H1 (cell line): ENCODE results near the gene COBLL1. TPM values are rescaled to one million over a fixed set of nuclear protein-coding genes. Genes with fewer than 3 reads are reported as not detected.

Experiments
- BACH1 ChIP-seq: IDR thresholded peaks from 2 replicates; pipeline ENCODE4 v1.6.1; 2012; ENCODE audit warnings: low read length, improper control_type of control experiment
- SIX5 ChIP-seq: IDR thresholded peaks from 2 replicates; pipeline ENCODE4 v1.6.1; 2011; ENCODE audit warnings: mild to moderate bottlenecking, low read depth, low read length
- polyA plus RNA-seq, 7 experiments: library from polyadenylated mRNA; depleted of rRNA in 3 of 7; stranded (reverse) in 5 of 7; unstranded in 2 of 7; fragments of >200 nt in 5 of 7; fragments of 200-250 nt in 2 of 7; gene quantifications; 1 replicate in 5 of 7; 2 replicates in 1 of 7; 4 replicates in 1 of 7; pipeline versions ENCODE4 v1.2.1 to v1.2.3, GENCODE V29; 2011 to 2013; ENCODE audit warnings: missing spikeins in 2 of 7, mixed read lengths in 2 of 7
- total RNA-seq: library from RNA; stranded (reverse); fragmentation: NEBNext Ultra II Directional; extraction: Animal tissue kit (Norgen Biotek cat#: 25700); gene quantifications from 2 replicates; pipeline ENCODE4 v1.2.1, GENCODE V29; 2021

Gene COBLL1
- total and polyA plus RNA-seq, 2 of the 8 experiments (the other 6 are each of a cell fraction or from before 2014, with no cell fraction given), result 2.2 to 6.2 TPM

GRCh38 chr2:164792316-164793170 lies 49.1 kb downstream of the COBLL1 start (continued):
- TF ChIP-seq SIX5, result no peak
- TF ChIP-seq BACH1, result no peak
- TF ChIP-seq, all 59 proteins: peak for 0
